Peyer's patch (tissue), 4 donors: Measurements from ENCODE around the gene AKIRIN2.

Experiments
- CTCF ChIP-seq, 6 experiments: fragments of 450-650 bp in 4 of 6; fragments of 200-600 bp in 2 of 6; sonication (generic) in 1 of 6; IDR thresholded peaks; one replicate each; pipeline ENCODE4 v1.5.1; 2017 to 2019; ENCODE audit warnings: antibody characterized with exemption in 6 of 6, mild to moderate bottlenecking in 3 of 6, moderate library complexity in 1 of 6
- POLR2A ChIP-seq, 2 donors: fragments of 450-650 bp; IDR thresholded peaks; one replicate each; pipeline ENCODE4 v1.5.1; 2017; ENCODE audit warnings: antibody characterized with exemption in 2 of 2, mild to moderate bottlenecking in 2 of 2, moderate library complexity in 2 of 2

GRCh38 chr6:87729965-87730719 is 28.1 kb upstream of the AKIRIN2 start:
- no peak for TF ChIP-seq CTCF (IDR thresholded peaks at IDR 0.05)
- TF ChIP-seq POLR2A (IDR thresholded peaks at IDR 0.05) = no peak
